Fibroblast of pulmonary artery (primary cell): ENCODE results near the gene GPR148.
"Not testable (repeated sequence)": the region's sequence is repeated elsewhere in the genome, so short reads cannot be mapped to it uniquely, and the experiment has no call there.

Experiments used
- DNase-seq: peaks from one replicate; pipeline ENCODE4 v3.0.0-alpha.2; 2010; ENCODE audit warnings: low read depth
- H3K4me3 ChIP-seq: replicated peaks from 2 replicates; pipeline ENCODE4 v1.5.1; 2011; ENCODE audit warnings: low read depth, mild to moderate bottlenecking, control low read depth, low read length, moderate library complexity
- CTCF ChIP-seq: IDR thresholded peaks from 2 replicates; pipeline ENCODE4 v1.5.1; 2011; ENCODE audit warnings: mild to moderate bottlenecking, control low read depth, low read length, inconsistent platforms; ENCODE audit errors: missing control alignments

GPR148 gene

GRCh38 chr2:130726614-130727180, 2.2 kb upstream of the GPR148 start:
- DNase-seq: no peak
- peak overlapping the region; percentile 57 for H3K4me3 ChIP-seq
- no peak for TF ChIP-seq CTCF

- no peak for TF ChIP-seq CTCF
- DNase-seq: peak; percentile 70
- H3K4me3 ChIP-seq: peak overlapping the region; percentile 57
Observed at GRCh38 chr2:130727286-130727924, 1.5 kb upstream of the GPR148 start.

- H3K4me3 ChIP-seq: no peak overlapping the region
- DNase-seq: peak; percentile 4
- no peak for TF ChIP-seq CTCF
Observed at GRCh38 chr2:130728007-130728454, 839 bp upstream of the GPR148 start.

GRCh38 chr2:130729322-130730299, 741 bp downstream of the GPR148 start:
- no peak for DNase-seq
- TF ChIP-seq CTCF: no peak
- H3K4me3 ChIP-seq: no peak overlapping the region

- H3K4me3 ChIP-seq, DNase-seq: not testable (repeated sequence)
Observed at GRCh38 chr2:130732257-130732656, 3.4 kb downstream of the GPR148 start.

GRCh38 chr2:130735200-130735599, 6.3 kb downstream of the GPR148 start:
- DNase-seq: no peak
- TF ChIP-seq CTCF: no peak
- H3K4me3 ChIP-seq: no peak overlapping the region

- no peak for DNase-seq
- no peak overlapping the region for H3K4me3 ChIP-seq
- TF ChIP-seq CTCF: no peak
Observed at GRCh38 chr2:130736487-130736886, 7.6 kb downstream of the GPR148 start.
